DOHH2 (cell line): ENCODE data around the gene SRP19.

Experiments
- CTCF ChIP-seq: fragments of 200-600 bp; sonication (generic); IDR thresholded peaks from one replicate; pipeline ENCODE4 v1.5.1; 2014; ENCODE audit warnings: antibody characterized with exemption, mild to moderate bottlenecking, low read depth, low read length; ENCODE audit not compliant: poor library complexity, severe bottlenecking
- EZH2phosphoT487 ChIP-seq: fragments of 200-600 bp; sonication (generic); IDR thresholded peaks from 2 replicates; pipeline ENCODE4 v1.6.1; 2017; ENCODE audit warnings: borderline replicate concordance, mild to moderate bottlenecking, antibody characterized with exemption, low read length, moderate library complexity, mixed read lengths

- TF ChIP-seq CTCF: no peak
- TF ChIP-seq EZH2phosphoT487: no peak
Measured at GRCh38 chr5:112823656-112824055, 37.4 kb upstream of the SRP19 start.
